SK-N-MC (cell line): ENCODE measurements around the gene RSRC1.

ENCODE experiments used
- EZH2 ChIP-seq: fragments of 200-600 bp; sonication (generic); IDR thresholded peaks from one replicate; pipeline ENCODE4 v1.6.1; 2017; ENCODE audit warnings: antibody characterized with exemption
- FOXP2 ChIP-seq: optimal IDR thresholded peaks from 2 replicates; pipeline ENCODE3; 2011; ENCODE audit warnings: mild to moderate bottlenecking, moderate library complexity; ENCODE audit not compliant: insufficient read depth; ENCODE audit errors: extremely low read length, control extremely low read depth
- POLR2AphosphoS5 ChIP-seq: IDR thresholded peaks from 2 replicates; pipeline ENCODE4 v1.6.1; 2012; ENCODE audit warnings: mild to moderate bottlenecking, low read depth, low read length, borderline replicate concordance

- no peak for TF ChIP-seq EZH2
- TF ChIP-seq POLR2AphosphoS5, result no peak
- TF ChIP-seq FOXP2, result no peak
Observed at GRCh38 chr3:158491968-158492367, 382.1 kb downstream of the RSRC1 start.
